CD14-positive monocyte (primary cell): Measurements from ENCODE around the gene SIGLEC1. TPM values are rescaled to one million over a fixed set of nuclear protein-coding genes. Genes with fewer than 3 reads are reported as not detected.

Source experiments
- DNase-seq, 3 donors: peaks; one replicate each; pipeline ENCODE4 v3.0.0-alpha.2; 2011 to 2022
- H2AFZ ChIP-seq: 2 replicates; pipeline ENCODE4 v1.6.0; 2012; ENCODE audit warnings: mild to moderate bottlenecking, low read depth, low read length, inconsistent platforms; ENCODE audit not compliant: insufficient read depth, poor library complexity, severe bottlenecking
- H3K27ac ChIP-seq, 2 donors: 1 replicate in 1 of 2; 2 replicates in 1 of 2; pipeline ENCODE4 v1.5.1; 2012 to 2013; ENCODE audit warnings: low read length in 2 of 2, control low read depth in 1 of 2, inconsistent platforms in 1 of 2, low read depth in 1 of 2, mild to moderate bottlenecking in 1 of 2
- H3K27me3 ChIP-seq, 2 donors: one replicate each; pipeline versions ENCODE4 v1.6.0 to v1.6.1; 2011 to 2013; ENCODE audit warnings: low read length in 2 of 2; ENCODE audit not compliant: control insufficient read depth in 2 of 2, insufficient read depth in 2 of 2
- H3K36me3 ChIP-seq, 2 donors: replicated peaks in 1 of 2; 1 replicate in 1 of 2; 2 replicates in 1 of 2; pipeline versions ENCODE4 v1.5.1 to v1.6.1; 2012 to 2013; ENCODE audit warnings: low read length in 2 of 2, control low read depth in 1 of 2, inconsistent platforms in 1 of 2, mild to moderate bottlenecking in 1 of 2; ENCODE audit not compliant: insufficient read depth in 2 of 2, control insufficient read depth in 1 of 2
- H3K4me1 ChIP-seq, 2 donors: 1 replicate in 1 of 2; 2 replicates in 1 of 2; pipeline versions ENCODE4 v1.5.1 to v1.6.1; 2012 to 2013; ENCODE audit warnings: low read length in 2 of 2, control low read depth in 1 of 2, inconsistent platforms in 1 of 2, mild to moderate bottlenecking in 1 of 2, moderate library complexity in 1 of 2; ENCODE audit not compliant: insufficient read depth in 2 of 2, control insufficient read depth in 1 of 2
- H3K4me2 ChIP-seq: replicated peaks from 2 replicates; pipeline ENCODE3; 2012; ENCODE audit warnings: low read length, moderate library complexity, mild to moderate bottlenecking; ENCODE audit not compliant: poor library complexity, severe bottlenecking; ENCODE audit errors: extremely low read depth
- H3K4me3 ChIP-seq, 3 experiments: fragments of 200-600 bp in 1 of 3; sonication (generic) in 1 of 3; replicated peaks in 1 of 3; 1 replicate in 2 of 3; 2 replicates in 1 of 3; pipeline ENCODE4 v1.5.1; 2011 to 2013; ENCODE audit warnings: low read length in 3 of 3, mild to moderate bottlenecking in 3 of 3, control low read depth in 2 of 3, low read depth in 2 of 3, inconsistent platforms in 1 of 3, moderate library complexity in 1 of 3
- H3K79me2 ChIP-seq: 2 replicates; pipeline ENCODE4 v1.6.0; 2012; ENCODE audit warnings: mild to moderate bottlenecking, control low read depth, inconsistent platforms, low read length, moderate library complexity; ENCODE audit not compliant: insufficient read depth
- H3K9ac ChIP-seq: 2 replicates; pipeline ENCODE4 v1.6.0; 2017; ENCODE audit warnings: low read length, mild to moderate bottlenecking; ENCODE audit not compliant: insufficient read depth, poor library complexity, severe bottlenecking
- H3K9me3 ChIP-seq, 2 donors: replicated peaks in 1 of 2; 1 replicate in 1 of 2; 2 replicates in 1 of 2; pipeline versions ENCODE4 v1.5.1 to v1.6.1; 2012 to 2013; ENCODE audit warnings: low read length in 2 of 2, control low read depth in 1 of 2; ENCODE audit not compliant: control insufficient read depth in 1 of 2, insufficient read depth in 1 of 2
- H4K20me1 ChIP-seq: 2 replicates; pipeline ENCODE4 v1.6.0; 2012; ENCODE audit warnings: mild to moderate bottlenecking, low read length, control low read depth, moderate library complexity; ENCODE audit not compliant: insufficient read depth
- H3K27ac Mint-ChIP-seq, 7 donors: one replicate each; pipeline ENCODE4 v1.8.0; 2020; ENCODE audit warnings: mild to moderate bottlenecking in 7 of 7, mixed read lengths in 7 of 7, moderate library complexity in 6 of 7, inconsistent platforms in 2 of 7
- H3K27me3 Mint-ChIP-seq, 3 donors: one replicate each; pipeline ENCODE4 v1.8.0; 2021 to 2022; ENCODE audit warnings: low read depth in 3 of 3, mild to moderate bottlenecking in 3 of 3, mixed read lengths in 3 of 3, moderate library complexity in 3 of 3, inconsistent platforms in 1 of 3
- H3K36me3 Mint-ChIP-seq, 2 donors: one replicate each; pipeline ENCODE4 v1.8.0; 2020; ENCODE audit warnings: mixed read lengths in 2 of 2, inconsistent platforms in 1 of 2, mild to moderate bottlenecking in 1 of 2
- H3K4me1 Mint-ChIP-seq: one replicate; pipeline ENCODE4 v1.8.0; 2020; ENCODE audit warnings: mild to moderate bottlenecking, mixed read lengths
- H3K4me3 Mint-ChIP-seq, 2 donors: one replicate each; pipeline ENCODE4 v1.8.0; 2020; ENCODE audit warnings: mild to moderate bottlenecking in 2 of 2, mixed read lengths in 2 of 2, moderate library complexity in 1 of 2
- H3K9me3 Mint-ChIP-seq, 7 donors: one replicate each; pipeline ENCODE4 v1.8.0; 2020 to 2022; ENCODE audit warnings: mixed read lengths in 7 of 7, mild to moderate bottlenecking in 6 of 7, moderate library complexity in 6 of 7, inconsistent platforms in 2 of 7
- CTCF ChIP-seq: fragments of 200-600 bp; IDR thresholded peaks from one replicate; pipeline ENCODE4 v1.8.0; 2022; ENCODE audit warnings: antibody characterized with exemption, mild to moderate bottlenecking
- WGBS: methylation state at CpG from one replicate; pipeline ENCODE4 v1.1.5; 2013; ENCODE audit warnings: missing lambda C conversion rate; ENCODE audit not compliant: insufficient coverage; 5-methylcytosine and 5-hydroxymethylcytosine counted together
- intact Hi-C, 2 donors: fragments of 100-400 bp; cut with micrococcal nuclease; formaldehyde crosslinking; loops; one replicate each; pipeline versions ENCODE4 v1.15.0 to v1.15.1; 2023
- polyA plus RNA-seq, 3 donors: library from polyadenylated mRNA; depleted of rRNA in 1 of 3; unstranded in 2 of 3; stranded (reverse) in 1 of 3; fragments of 300-500 nt in 2 of 3; fragments of >200 nt in 1 of 3; fragmentation: Illumina TruSeq in 2 of 3; gene quantifications; 1 replicate in 2 of 3; 2 replicates in 1 of 3; pipeline ENCODE4 v1.2.3, GENCODE V29; 2012 to 2021

The SIGLEC1 gene
- polyA plus RNA-seq, 3 donors = 1.6 to 23.5 (median 2.5) TPM

- Histone ChIP-seq H3K27ac (peak overlapping the region in 1 of 2 donors; percentile 67), H3K4me3 (no peak overlapping the region), H4K20me1 (peaks cover 34% of the 10 kb centered on the region), H3K4me2 (no peak overlapping the region), H3K79me2 (peaks cover 81% of the 10 kb centered on the region), H2AFZ (no peak overlapping the region), H3K36me3 (peaks cover 45 to 66% of the 10 kb centered on the region in 2 donors), H3K9ac (no peak overlapping the region), H3K9me3 (no peaks in the 10 kb centered on the region), H3K27me3 (no peaks in the 10 kb centered on the region), H3K4me1 (peaks cover 50 to 57% of the 10 kb centered on the region in 2 donors)
- Mint-ChIP-seq H3K27me3 (peaks cover 0 to 6% (median 0%) of the 10 kb centered on the region in 3 donors), H3K27ac (peak overlapping the region in 6 of 7 donors; percentile 54 to 88 (median 78)), H3K4me3 (no peak overlapping the region), H3K9me3 (no peaks in the 10 kb centered on the region), H3K4me1 (peaks cover 69% of the 10 kb centered on the region), H3K36me3 (peaks cover 51 to 65% of the 10 kb centered on the region in 2 donors)
- no peak for DNase-seq
- no peak for TF ChIP-seq CTCF
- 98% methylated on average over 6 of the region's 11 CpGs for WGBS
- intact Hi-C loops = loop anchor here (10.0 kb wide), 2 partner anchors 55 to 65 kb away; partner anchors contain the start of gene AP5S1 (in 1 of the 2)
Measured at GRCh38 chr20:3759884-3760283, 47.5 kb upstream of the SIGLEC1 start.

GRCh38 chr20:3759316-3759823, 47.0 kb upstream of the SIGLEC1 start:
- H3K4me3 ChIP-seq = no peak overlapping the region
- intact Hi-C loops = no loop called here
- no peaks in the 10 kb centered on the region for H3K27me3 ChIP-seq
- TF ChIP-seq CTCF = no peak
- Mint-ChIP-seq H3K27ac (peak overlapping the region in 6 of 7 donors; percentile 70 to 88 (median 78)), H3K4me3 (no peak overlapping the region), H3K4me1 (peaks cover 64% of the 10 kb centered on the region), H3K9me3 (no peaks in the 10 kb centered on the region), H3K36me3 (peaks cover 56 to 70% of the 10 kb centered on the region in 2 donors), H3K27me3 (peaks cover 0 to 6% (median 0%) of the 10 kb centered on the region in 3 donors)
- H3K36me3 ChIP-seq = peaks cover 50 to 72% of the 10 kb centered on the region in 2 donors
- peaks cover 80% of the 10 kb centered on the region for H3K79me2 ChIP-seq
- no peaks in the 10 kb centered on the region for H3K9me3 ChIP-seq
- peak overlapping the region; percentile 1 to 67 for H3K27ac ChIP-seq
- H3K4me2 ChIP-seq = no peak overlapping the region
- H3K9ac ChIP-seq = peak overlapping the region; percentile 1
- WGBS = 90% methylated on average over 11 of the region's 11 CpGs
- no peak overlapping the region for H2AFZ ChIP-seq
- DNase-seq = no peak
- peaks cover 45 to 52% of the 10 kb centered on the region in 2 donors for H3K4me1 ChIP-seq
- H4K20me1 ChIP-seq = peaks cover 34% of the 10 kb centered on the region
